HepG2 (cell line): ENCODE results near the gene CD46. TPM values are rescaled to one million over a fixed set of nuclear protein-coding genes. Genes with fewer than 3 reads are reported as not detected.

ENCODE experiments used
- ATF2 ChIP-seq: sonication (generic); formaldehyde crosslinking; IDR thresholded peaks from 2 replicates; pipeline ENCODE4 v1.4.0; 2020; ENCODE audit warnings: missing genetic modification reagents
- FUBP1 ChIP-seq: sonication (generic); formaldehyde crosslinking; IDR thresholded peaks from 2 replicates; pipeline ENCODE4 v1.5.1; 2020; ENCODE audit warnings: missing genetic modification reagents, mild to moderate bottlenecking, borderline replicate concordance
- HMGA1 ChIP-seq: sonication (generic); formaldehyde crosslinking; conservative IDR thresholded peaks from 2 replicates; pipeline ENCODE4 v1.4.0; 2020; ENCODE audit warnings: missing genetic modification reagents
- HOXA9 ChIP-seq: sonication (generic); formaldehyde crosslinking; IDR thresholded peaks from 2 replicates; pipeline ENCODE4 v1.8.1; 2022; ENCODE audit warnings: missing genetic modification reagents, mild to moderate bottlenecking, moderate library complexity, borderline replicate concordance
- IKZF1 ChIP-seq: fragments of 450-650 bp; IDR thresholded peaks from 2 replicates; pipeline ENCODE4 v1.7.1; 2016
- KDM2A ChIP-seq: sonication (generic); formaldehyde crosslinking; IDR thresholded peaks from 2 replicates; pipeline ENCODE4 v1.4.0; 2020; ENCODE audit warnings: low read depth, missing genetic modification reagents, borderline replicate concordance
- KLF15 ChIP-seq: sonication (generic); formaldehyde crosslinking; IDR thresholded peaks from 2 replicates; pipeline ENCODE4 v1.8.1; 2023; ENCODE audit warnings: borderline replicate concordance, mild to moderate bottlenecking, inconsistent platforms, missing genetic modification reagents, mixed read lengths
- MED8 ChIP-seq: sonication (generic); formaldehyde crosslinking; IDR thresholded peaks from 2 replicates; pipeline ENCODE4 v1.8.1; 2023; ENCODE audit warnings: mild to moderate bottlenecking, missing genetic modification reagents; ENCODE audit not compliant: insufficient replicate concordance
- PHF5A ChIP-seq: IDR thresholded peaks from one replicate; pipeline ENCODE4 v1.6.1; 2018; ENCODE audit warnings: low read depth, missing genetic modification reagents; ENCODE audit not compliant: unreplicated experiment
- SSRP1 ChIP-seq: IDR thresholded peaks from 2 replicates; pipeline ENCODE4 v1.6.1; 2016; ENCODE audit warnings: control low read depth
- TEAD3 ChIP-seq: optimal IDR thresholded peaks from 2 replicates; pipeline ENCODE3; 2016; ENCODE audit warnings: borderline replicate concordance
- TFDP1 ChIP-seq: IDR thresholded peaks from 2 replicates; pipeline ENCODE4 v1.6.1; 2016; ENCODE audit warnings: missing compliant biosample characterization, missing genetic modification reagents, borderline replicate concordance
- ZFP36L2 ChIP-seq: sonication (generic); formaldehyde crosslinking; IDR thresholded peaks from 2 replicates; pipeline ENCODE4 v1.4.0; 2020; ENCODE audit warnings: missing genetic modification reagents
- ZNF160 ChIP-seq: sonication (generic); formaldehyde crosslinking; IDR thresholded peaks from 2 replicates; pipeline ENCODE4 v1.8.0; 2022; ENCODE audit warnings: mild to moderate bottlenecking, inconsistent platforms, missing genetic modification reagents
- ZNF17 ChIP-seq: sonication (generic); formaldehyde crosslinking; IDR thresholded peaks from 2 replicates; pipeline ENCODE4 v1.5.0; 2020; ENCODE audit warnings: mild to moderate bottlenecking, missing genetic modification reagents
- ZNF263 ChIP-seq: sonication (generic); formaldehyde crosslinking; IDR thresholded peaks from 2 replicates; pipeline ENCODE4 v1.4.0; 2020; ENCODE audit warnings: missing genetic modification reagents
- ZNF510 ChIP-seq: sonication (generic); formaldehyde crosslinking; IDR thresholded peaks from 2 replicates; pipeline ENCODE4 v1.4.0; 2020; ENCODE audit warnings: low read depth, mild to moderate bottlenecking, missing genetic modification reagents
- ZNF549 ChIP-seq: sonication (generic); formaldehyde crosslinking; IDR thresholded peaks from 2 replicates; pipeline ENCODE4 v1.5.0; 2020; ENCODE audit warnings: missing genetic modification reagents
- ZNF687 ChIP-seq: sonication (generic); formaldehyde crosslinking; IDR thresholded peaks from 2 replicates; pipeline ENCODE4 v1.5.1; 2020; ENCODE audit warnings: mild to moderate bottlenecking, missing genetic modification reagents, moderate library complexity
- ZNF704 ChIP-seq: sonication (generic); formaldehyde crosslinking; IDR thresholded peaks from 2 replicates; pipeline ENCODE4 v1.8.1; 2023; ENCODE audit warnings: mild to moderate bottlenecking, inconsistent platforms, moderate library complexity, missing genetic modification reagents, borderline replicate concordance
- polyA plus RNA-seq, 8 experiments: library from polyadenylated mRNA; depleted of rRNA in 3 of 8; stranded (reverse) in 7 of 8; unstranded in 1 of 8; fragments of >200 nt; fragmentation: Illumina TruSeq in 4 of 8; extraction: Trizol in 4 of 8; gene quantifications; 2 replicates each; pipeline versions ENCODE4 v1.2.1 to v1.2.3, GENCODE V29; 2011 to 2016; ENCODE audit warnings: low read depth in 4 of 8, missing spikeins in 1 of 8, mixed read lengths in 1 of 8; ENCODE audit not compliant: insufficient read depth in 1 of 8
- total RNA-seq, 5 experiments: library from RNA; depleted of rRNA; stranded (reverse); fragments of >200 nt; fragmentation: Illumina TruSeq; extraction: Trizol; gene quantifications; 2 replicates each; pipeline ENCODE4 v1.2.3, GENCODE V29; 2016; ENCODE audit warnings: low read depth in 1 of 5

Gene CD46
- total and polyA plus RNA-seq, 2 of the 13 experiments (the other 11 are each of a cell fraction or from before 2014, with no cell fraction given), result 130 to 277 TPM

GRCh38 chr1:207811920-207812720 lies 60.3 kb downstream of the CD46 start (continued):
- TF ChIP-seq ZNF510 (CRISPR knock-in tag) (no peak), TFDP1 (no peak), ZFP36L2 (CRISPR knock-in tag) (no peak), HMGA1 (CRISPR knock-in tag) (no peak), MED8 (no peak), KDM2A (0 out of 2 replicates have a peak, but pooled peaks have one; percentile 34), KLF15 (no peak), ATF2 (CRISPR knock-in tag) (no peak), ZNF704 (CRISPR knock-in tag) (no peak), ZNF549 (CRISPR knock-in tag) (no peak), TEAD3 (no peak), SSRP1 (0 out of 2 replicates have a peak, but pooled peaks have one; percentile 30), IKZF1 (no peak), PHF5A (CRISPR knock-in tag) (no peak), ZNF263 (peak; percentile 85), FUBP1 (no peak), ZNF17 (CRISPR knock-in tag) (no peak), ZNF687 (CRISPR knock-in tag) (peak; percentile 72), HOXA9 (no peak), ZNF160 (CRISPR knock-in tag) (no peak)
